GM10248 (cell line): ENCODE measurements around the gene ERBB4.

Experiments
- CTCF ChIA-PET: fragments of 300-600 bp; sonication (Branson Sonifier 250); formaldehyde crosslinking; extraction: SDS; loops from one replicate; lab custom pipeline; 2021; ENCODE audit warnings: antibody characterized with exemption; lab: Yijun Ruan, JAX
- POLR2A ChIA-PET: fragments of 350-650 bp; sonication (Branson Sonifier 250); formaldehyde crosslinking; extraction: SDS; loops from one replicate; lab custom pipeline; 2020; ENCODE audit warnings: antibody characterized with exemption; lab: Yijun Ruan, JAX
- DNase-seq: peaks from one replicate; pipeline ENCODE4 v3.0.0; 2012; ENCODE audit errors: extremely low spot score
- CTCF ChIP-seq: IDR thresholded peaks from 2 replicates; pipeline ENCODE4 v1.5.1; 2012; ENCODE audit warnings: mild to moderate bottlenecking, low read depth; ENCODE audit errors: extremely low read depth, missing control alignments, control extremely low read depth

The ERBB4 gene

DNA sequence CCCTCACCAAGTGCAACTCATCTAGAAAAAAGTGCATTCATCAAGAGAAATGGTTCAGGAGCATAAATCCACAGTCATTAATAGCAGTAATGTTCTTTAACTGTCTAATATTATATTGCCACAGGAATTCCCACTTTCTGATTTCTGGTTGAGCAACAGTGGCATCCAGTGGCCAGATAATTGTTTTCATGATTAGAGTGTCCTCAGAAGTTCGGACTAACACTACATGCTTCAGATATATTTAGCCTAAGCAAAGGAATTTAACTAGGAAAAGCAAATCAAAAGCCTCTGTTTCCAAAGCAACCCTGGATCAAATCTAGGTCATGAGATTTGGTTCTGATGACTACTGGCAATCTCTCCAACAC lies 9.8 kb upstream of the ERBB4 start:
- DNase-seq, result no peak
- no peak for TF ChIP-seq CTCF
- CTCF ChIA-PET, result interaction anchor here (1.2 kb wide), 1 partner anchor 19 kb away, joined by 5 read pairs; no protein-coding TSS in a partner anchor
- POLR2A ChIA-PET, result no interaction called here

DNA sequence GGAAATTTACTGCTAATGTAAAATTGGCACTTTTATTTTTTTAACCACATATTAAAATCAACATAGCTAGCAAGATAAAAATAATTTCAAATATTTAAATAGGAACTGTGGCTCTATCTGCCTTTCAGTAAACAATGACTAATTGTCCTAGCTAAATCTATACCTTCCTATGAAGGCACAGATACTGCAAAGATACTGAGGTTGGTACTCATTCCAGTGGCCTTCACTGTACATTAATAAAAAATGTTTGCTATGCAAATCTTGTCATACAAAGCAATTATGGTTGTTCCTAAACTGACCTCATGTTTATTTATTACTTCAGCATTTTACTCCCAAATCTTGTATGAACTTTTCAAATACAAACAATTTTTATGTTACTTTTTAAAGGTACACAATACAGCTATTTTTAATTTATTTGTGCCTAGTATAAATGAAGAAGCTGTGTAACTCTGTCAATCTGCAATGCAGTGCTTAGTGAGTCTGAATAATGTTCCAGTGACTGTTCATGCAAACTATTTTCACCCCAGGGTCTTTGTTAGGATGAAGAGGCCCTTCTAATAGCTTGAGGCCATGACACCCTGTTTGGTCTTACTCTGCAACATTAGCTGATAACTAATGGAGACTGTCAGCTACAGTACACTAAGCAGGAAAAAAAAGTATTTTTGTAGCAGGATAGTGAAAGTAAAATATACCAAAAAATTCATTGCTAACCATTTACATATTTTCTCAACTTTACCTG lies 9.3 kb upstream of the ERBB4 start:
- CTCF ChIA-PET, result interaction anchor here (0.9 to 1.2 kb wide), 2 partner anchors 19 to 803 kb away, joined by 5 read pairs; no protein-coding TSS in a partner anchor
- POLR2A ChIA-PET, result no interaction called here
- no peak for TF ChIP-seq CTCF
- DNase-seq, result no peak

GRCh38 chr2:212546669-212547068 lies 8.1 kb upstream of the ERBB4 start:
- no peak for DNase-seq
- ChIA-PET POLR2A (no interaction called here), CTCF (interaction anchor here (1.0 kb wide), 1 partner anchor 8 kb away, joined by 3 read pairs; no protein-coding TSS in a partner anchor)
- TF ChIP-seq CTCF, result no peak

GRCh38 chr2:212540341-212540740 lies 1.7 kb upstream of the ERBB4 start:
- ChIA-PET POLR2A (no interaction called here), CTCF (interaction anchor here (1.1 to 2.0 kb wide), 2 partner anchors 27 to 795 kb away, joined by 3 to 8 read pairs; no protein-coding TSS in a partner anchor)
- no peak for TF ChIP-seq CTCF
- no peak for DNase-seq

DNA sequence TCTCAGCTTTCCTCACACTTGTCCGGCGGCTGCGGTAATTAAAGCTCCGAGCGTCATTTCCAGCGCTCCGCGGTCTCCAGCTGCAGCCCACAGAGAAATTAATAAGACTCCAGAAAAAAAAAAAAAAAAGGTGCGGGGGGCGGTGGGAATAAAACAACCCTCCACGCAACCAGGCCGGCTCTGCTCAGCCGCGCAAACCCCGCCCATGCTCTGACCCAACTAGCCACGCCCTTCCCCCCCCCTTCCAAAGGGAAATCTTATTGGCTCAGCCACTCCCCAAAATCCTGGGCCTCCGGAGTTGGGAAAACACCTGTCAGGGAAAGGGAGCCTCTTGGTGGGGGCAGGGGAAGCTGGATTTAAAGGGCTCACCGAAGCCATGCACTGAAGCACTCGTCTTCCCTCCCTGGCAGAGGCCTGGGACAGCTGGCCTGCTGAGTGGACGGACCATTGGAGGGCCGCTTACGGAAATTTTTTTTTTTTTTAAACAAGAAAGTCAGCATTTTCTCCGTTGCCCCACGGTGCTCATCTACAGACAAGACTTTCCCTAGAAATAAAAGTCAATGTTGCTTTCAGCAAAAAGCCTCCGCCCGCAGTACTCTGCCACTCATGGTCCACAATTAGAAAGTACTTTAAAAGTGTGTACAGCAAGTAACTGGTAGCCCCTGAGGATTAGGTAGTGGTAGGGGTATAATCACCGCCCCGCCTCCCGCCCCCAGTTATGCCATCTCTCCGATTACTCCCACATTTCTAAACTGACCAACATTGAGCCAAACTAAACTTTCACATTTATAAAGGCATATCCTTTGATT lies 674 bp upstream of the ERBB4 start:
- ChIA-PET POLR2A (no interaction called here), CTCF (interaction anchor here (1.1 kb wide), 1 partner anchor 794 kb away, joined by 3 read pairs; no protein-coding TSS in a partner anchor)
- no peak for TF ChIP-seq CTCF
- DNase-seq, result peak; percentile 16

DNA sequence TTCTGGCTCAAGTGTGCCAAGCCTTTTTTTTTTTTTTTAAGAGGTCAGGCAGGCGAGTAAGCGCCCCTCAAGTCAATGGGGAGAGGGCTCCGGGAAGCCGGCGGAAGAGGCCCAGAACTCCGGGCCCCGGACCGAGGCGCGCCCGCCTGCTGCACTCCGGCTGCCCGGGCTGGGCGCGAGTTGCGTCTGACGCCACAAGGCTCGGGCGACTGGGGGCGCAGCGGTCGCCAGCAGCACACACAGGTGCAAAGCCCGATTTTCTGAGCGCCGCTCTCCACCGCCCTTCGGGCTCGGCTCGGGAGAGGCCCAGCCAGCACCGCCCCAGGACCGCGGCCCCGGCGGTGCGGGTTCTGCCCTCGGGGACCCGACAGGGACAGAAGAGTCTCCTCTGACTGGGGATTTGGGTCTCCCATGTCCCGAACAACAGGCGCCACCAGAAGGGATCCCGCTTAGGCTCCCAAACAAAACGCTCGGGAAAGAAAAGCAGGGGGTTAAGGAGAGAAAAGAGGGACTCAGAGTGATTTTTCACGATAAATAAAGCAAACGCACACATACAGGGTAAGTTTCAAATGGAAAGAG lies 787 bp downstream of the ERBB4 start:
- CTCF ChIA-PET, result interaction anchor here (1.9 kb wide), 1 partner anchor 30 kb away, joined by 5 read pairs; no protein-coding TSS in a partner anchor
- POLR2A ChIA-PET, result no interaction called here
- peak; percentile 13 for DNase-seq
- no peak for TF ChIP-seq CTCF
